Fibroblast of the aortic adventitia (primary cell): Measurements from ENCODE around the gene RIN1. TPM values are rescaled to one million over a fixed set of nuclear protein-coding genes. Genes with fewer than 3 reads are reported as not detected.

Source experiments
- DNase-seq: peaks from one replicate; pipeline ENCODE4 v3.0.0-alpha.2; 2010; ENCODE audit warnings: low read depth
- H3K4me3 ChIP-seq: 2 replicates; pipeline ENCODE4 v1.5.1; 2011; ENCODE audit warnings: low read depth, mild to moderate bottlenecking, control low read depth, low read length, moderate library complexity
- total RNA-seq: library from RNA; depleted of rRNA; stranded (reverse); fragments of >200 nt; gene quantifications from 2 replicates; pipeline ENCODE4 v1.2.3, GENCODE V29; 2012; ENCODE audit warnings: low replicate concordance
- TF ChIP-seq, protein P1 (sequence below): IDR thresholded peaks from 2 replicates; pipeline ENCODE4 v1.5.1; 2011; ENCODE audit warnings: mild to moderate bottlenecking, low read length, control low read depth, inconsistent platforms; ENCODE audit not compliant: insufficient read depth

RIN1 gene
- total RNA-seq, 1 donor = 45.3 TPM

GRCh38 chr11:66310324-66310723 lies 25.9 kb downstream of the RIN1 start:
- TF ChIP-seq, protein P1, sequence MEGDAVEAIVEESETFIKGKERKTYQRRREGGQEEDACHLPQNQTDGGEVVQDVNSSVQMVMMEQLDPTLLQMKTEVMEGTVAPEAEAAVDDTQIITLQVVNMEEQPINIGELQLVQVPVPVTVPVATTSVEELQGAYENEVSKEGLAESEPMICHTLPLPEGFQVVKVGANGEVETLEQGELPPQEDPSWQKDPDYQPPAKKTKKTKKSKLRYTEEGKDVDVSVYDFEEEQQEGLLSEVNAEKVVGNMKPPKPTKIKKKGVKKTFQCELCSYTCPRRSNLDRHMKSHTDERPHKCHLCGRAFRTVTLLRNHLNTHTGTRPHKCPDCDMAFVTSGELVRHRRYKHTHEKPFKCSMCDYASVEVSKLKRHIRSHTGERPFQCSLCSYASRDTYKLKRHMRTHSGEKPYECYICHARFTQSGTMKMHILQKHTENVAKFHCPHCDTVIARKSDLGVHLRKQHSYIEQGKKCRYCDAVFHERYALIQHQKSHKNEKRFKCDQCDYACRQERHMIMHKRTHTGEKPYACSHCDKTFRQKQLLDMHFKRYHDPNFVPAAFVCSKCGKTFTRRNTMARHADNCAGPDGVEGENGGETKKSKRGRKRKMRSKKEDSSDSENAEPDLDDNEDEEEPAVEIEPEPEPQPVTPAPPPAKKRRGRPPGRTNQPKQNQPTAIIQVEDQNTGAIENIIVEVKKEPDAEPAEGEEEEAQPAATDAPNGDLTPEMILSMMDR = no peak
- no peak overlapping the region for H3K4me3 ChIP-seq
- DNase-seq = no peak

GRCh38 chr11:66309475-66309874 lies 26.8 kb downstream of the RIN1 start:
- TF ChIP-seq, protein P1 = no peak
- DNase-seq = no peak
- no peak overlapping the region for H3K4me3 ChIP-seq

- TF ChIP-seq, protein P1 = no peak
- H3K4me3 ChIP-seq = no peak overlapping the region
- DNase-seq = no peak
Measured at GRCh38 chr11:66302656-66303055, 33.6 kb downstream of the RIN1 start.

DNA sequence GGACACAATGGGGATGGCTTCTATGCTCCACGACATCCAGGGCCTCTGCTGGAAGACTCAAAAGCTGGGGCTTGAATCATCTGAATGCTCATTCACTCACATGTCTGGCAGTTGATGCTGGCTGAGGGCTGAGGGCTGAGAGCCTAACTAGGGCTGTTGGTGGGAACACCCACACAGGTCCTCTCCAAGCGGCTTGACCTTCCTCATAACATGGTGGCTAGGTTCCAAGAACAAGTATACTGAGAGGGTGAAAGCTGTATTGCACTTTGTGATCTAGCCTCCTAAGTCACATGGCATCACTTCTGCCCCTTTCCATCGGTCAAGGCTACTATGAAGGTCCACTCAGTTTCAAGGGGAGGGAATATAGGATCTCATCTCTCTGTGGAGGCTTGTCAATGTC lies 37.0 kb downstream of the RIN1 start:
- DNase-seq = no peak
- TF ChIP-seq, protein P1 = no peak
- no peak overlapping the region for H3K4me3 ChIP-seq

DNA sequence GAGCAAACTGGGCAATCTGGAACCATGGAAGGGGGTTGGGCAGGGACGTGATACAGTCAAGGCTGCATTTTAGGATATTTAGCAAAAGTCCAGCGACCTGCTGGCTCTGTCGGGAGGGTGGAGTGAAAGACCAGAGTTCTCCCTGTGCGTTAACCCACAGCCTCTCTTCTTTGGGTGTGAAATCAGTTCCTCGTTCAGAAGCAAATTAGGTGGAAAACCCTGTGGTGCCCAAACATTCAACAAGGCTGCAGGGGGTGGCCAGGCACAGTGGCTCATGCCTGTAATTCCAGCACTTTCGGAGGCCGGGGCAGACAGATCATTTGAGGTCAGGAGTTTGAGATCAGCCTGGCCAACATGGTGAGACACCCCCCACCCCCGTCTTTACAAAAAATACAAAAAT lies 38.6 kb downstream of the RIN1 start:
- DNase-seq = no peak
- H3K4me3 ChIP-seq = no peak overlapping the region
- TF ChIP-seq, protein P1 = no peak

GRCh38 chr11:66294626-66295620 lies 41.3 kb downstream of the RIN1 start:
- no peak overlapping the region for H3K4me3 ChIP-seq
- TF ChIP-seq, protein P1 = no peak
- DNase-seq = no peak
